Activated CD8-positive, alpha-beta memory T cell treated with anti-CD3 and anti-CD28 coated beads, Interleukin-2, amount 50 U/mL, for 24 hours (primary cell): ENCODE results near the gene TBRG4.
"Not testable (repeated sequence)": the region's sequence is repeated elsewhere in the genome, so short reads cannot be mapped to it uniquely, and the experiment has no call there.

Experiments used
- DNase-seq: peaks from one replicate; pipeline ENCODE4 v3.0.0-alpha.2; 2020; ENCODE audit errors: extremely low read depth

TBRG4 gene

DNA sequence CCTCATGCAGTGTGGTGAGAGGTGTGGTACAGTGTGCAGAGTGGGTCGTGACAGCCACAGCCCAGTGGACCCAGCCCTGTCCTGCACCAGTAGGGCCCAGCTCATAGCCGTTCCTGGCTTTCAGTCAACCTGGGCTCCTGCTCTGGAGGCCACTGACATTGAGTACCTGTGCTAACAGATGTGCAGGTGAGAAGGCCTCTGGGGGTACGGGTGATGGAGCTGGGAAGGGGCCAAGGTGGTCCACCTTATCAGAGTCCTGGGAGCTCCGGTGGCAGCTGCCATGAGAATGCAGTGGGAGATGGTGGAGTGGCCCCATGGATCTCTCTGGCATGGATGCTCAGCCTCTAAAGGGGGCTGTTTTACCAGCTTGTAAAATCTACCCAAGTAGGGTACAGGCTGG is 6.1 kb upstream of the TBRG4 start:
- no peak for DNase-seq

GRCh38 chr7:45116048-45116447 is 4.6 kb upstream of the TBRG4 start:
- no peak for DNase-seq

DNA sequence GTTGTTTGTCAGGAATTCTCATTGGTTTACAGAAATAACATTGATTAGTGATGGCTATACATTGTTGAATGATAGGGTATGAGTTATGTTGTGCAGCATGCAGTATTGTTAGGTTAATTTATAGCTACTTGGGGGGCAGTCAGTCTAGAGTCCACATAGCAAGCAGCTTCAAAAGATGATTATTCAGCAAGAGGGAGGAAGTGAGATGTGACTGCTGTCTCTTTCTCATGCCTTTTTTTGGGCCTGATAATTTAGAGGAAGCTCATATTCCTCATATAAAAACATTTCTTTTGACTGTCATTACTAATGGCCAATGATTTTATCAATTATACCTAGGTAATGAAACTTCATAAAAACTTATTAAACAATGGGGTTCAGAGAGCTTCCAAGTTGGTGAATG is 3.4 kb upstream of the TBRG4 start:
- no peak for DNase-seq

- DNase-seq = not testable (repeated sequence)
These were observed 2.8 kb upstream of the TBRG4 start for GRCh38 chr7:45114257-45114656.

GRCh38 chr7:45112648-45113047 is 1.2 kb upstream of the TBRG4 start:
- no peak for DNase-seq

- DNase-seq = no peak
These were observed 2.6 kb downstream of the TBRG4 start for GRCh38 chr7:45108863-45109262.

DNA sequence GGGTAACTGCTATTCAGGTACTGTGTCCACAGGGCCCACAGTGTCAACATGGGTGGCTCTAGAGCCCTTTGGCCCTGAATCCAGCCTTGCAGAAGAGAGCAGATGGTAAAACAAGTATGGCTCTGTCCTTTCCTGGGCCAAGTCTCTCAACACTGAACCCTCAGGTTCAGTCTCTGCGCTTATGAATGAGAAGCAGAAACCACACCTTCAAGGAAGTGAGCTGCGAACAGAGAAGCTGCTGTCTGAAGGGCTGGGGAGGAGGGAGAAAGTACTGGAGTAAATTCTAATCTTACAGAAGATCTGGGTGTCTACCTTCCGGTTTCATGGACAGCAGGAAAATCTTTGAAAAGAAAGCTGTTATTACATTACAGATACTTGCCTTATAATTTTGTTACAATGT is 4.1 kb downstream of the TBRG4 start:
- no peak for DNase-seq

DNA sequence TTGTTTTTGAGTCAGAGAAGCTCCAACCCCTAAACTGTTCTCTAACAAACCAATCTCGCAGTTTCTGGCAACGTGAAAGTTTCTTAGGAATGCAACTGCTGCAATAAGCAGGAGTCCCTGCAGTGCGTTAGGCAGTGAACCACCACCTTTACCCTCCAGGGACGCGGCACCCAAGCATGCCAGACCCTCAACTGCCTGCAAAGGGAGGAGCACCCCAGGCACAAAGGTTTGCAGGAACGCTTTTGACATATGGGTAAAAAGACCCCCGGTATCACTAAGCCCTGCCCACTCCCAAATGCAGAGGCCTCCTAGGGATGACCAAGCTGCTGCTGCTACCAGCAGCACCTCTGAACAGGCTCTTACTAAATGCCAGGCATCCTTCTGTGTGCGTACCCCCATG is 4.7 kb downstream of the TBRG4 start:
- no peak for DNase-seq

GRCh38 chr7:45105588-45106188 is 5.8 kb downstream of the TBRG4 start:
- no peak for DNase-seq

GRCh38 chr7:45104844-45105587 is 6.5 kb downstream of the TBRG4 start:
- DNase-seq = no peak

DNA sequence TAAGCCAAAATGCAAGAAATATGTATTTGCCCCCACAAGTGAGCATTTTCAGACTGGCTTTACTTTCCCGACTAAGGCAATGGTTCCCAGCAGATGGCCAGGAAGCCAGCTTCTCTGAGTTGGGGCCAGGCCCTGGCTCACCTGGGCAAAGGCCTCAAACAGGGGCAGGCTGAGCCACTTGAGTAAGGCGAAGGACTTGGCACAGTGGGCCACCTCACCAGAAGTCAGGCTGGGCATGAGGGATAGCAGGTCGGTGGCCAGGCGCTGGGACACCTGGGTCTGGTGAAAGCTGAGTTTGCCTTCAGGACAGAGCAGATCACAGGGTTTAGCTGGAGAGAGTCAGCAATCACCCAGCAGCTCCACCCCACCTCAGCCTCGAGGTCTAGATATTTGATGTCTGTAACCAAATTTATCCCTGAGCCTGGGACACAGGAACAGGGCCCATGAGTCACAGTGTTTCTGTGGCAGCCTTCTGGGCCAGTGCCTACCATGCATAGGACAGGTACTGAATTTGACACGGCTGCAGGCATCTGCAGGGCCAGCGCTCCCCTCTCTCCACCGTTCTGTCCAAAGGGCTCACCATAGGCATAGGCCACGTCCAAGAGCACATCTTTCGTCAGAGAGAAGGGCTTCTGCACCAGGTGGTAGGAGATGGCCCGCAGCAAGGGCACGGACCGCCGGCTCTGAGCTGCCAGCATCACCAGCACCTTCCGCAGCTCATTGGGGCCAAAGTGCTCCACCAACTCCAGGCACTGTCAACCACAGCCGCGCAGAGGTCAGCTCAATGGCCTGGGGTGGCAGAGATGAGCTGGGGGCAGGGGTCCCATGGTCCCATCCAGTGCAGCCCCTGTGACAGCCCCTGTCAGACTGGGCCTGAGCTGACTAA is 7.3 kb downstream of the TBRG4 start:
- DNase-seq = no peak

DNA sequence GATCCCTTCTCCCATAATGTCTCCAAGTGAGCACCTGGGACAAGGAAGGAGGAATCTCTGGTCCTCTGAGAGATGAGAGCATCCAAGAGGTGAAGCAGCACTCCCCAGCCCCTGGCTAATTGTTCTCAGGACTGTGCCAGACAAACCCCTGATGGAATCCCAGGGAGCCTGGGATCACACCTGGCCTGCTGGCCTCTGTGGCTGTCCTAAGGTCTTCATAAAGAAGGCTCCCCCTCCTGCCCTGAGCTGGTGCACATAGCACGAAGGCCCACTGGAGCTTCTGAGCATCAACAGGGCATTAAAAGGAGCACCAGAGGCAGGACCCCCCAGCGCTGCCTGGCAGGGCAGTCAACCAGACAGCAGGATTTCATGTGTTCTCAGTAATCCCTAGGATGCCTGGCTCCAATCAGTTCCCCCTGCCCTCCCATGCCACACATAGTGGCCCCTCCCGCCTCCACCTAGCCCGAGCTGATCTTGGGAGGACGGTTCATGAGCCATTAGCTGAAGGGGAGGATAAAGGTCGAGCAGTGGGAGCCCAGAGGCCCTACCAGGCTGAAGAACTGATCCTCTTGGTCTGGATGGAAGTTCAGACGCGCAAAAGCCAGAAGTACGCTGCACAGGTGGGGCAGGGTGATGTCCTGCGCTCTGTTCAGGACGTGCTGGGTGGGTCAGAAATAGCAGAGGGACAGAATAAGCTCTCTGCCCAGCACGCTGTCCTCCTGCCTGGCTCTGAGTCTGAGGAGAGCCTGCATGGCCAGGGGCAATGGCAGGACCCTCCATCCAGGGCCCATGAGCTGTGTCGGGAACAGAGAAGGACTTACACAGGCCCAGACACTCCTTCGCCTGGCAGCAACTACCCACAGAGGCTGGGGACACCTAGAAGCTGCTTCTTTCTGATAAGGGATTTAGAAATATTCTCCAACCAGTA is 8.4 kb downstream of the TBRG4 start:
- no peak for DNase-seq

DNA sequence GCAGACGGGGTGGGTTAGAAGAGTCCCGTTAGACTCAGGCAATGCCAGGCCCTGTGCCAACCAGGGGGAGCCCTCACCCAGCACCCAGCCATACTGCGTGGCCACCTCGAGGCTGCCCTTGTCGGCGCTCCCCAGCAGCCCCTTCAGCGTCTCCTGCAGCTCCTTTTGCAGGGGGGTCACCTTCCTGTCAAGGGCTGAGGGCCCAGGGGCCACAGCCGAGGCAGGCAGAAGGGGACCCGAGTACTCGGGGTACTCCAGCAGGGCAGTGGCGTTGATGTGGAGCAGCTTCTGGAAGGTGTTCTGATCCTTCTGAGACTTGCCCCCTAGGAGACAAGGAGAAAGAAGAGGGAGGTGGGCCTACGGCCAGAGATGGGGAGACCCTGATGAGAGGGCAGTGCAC is 9.7 kb downstream of the TBRG4 start:
- DNase-seq = no peak

DNA sequence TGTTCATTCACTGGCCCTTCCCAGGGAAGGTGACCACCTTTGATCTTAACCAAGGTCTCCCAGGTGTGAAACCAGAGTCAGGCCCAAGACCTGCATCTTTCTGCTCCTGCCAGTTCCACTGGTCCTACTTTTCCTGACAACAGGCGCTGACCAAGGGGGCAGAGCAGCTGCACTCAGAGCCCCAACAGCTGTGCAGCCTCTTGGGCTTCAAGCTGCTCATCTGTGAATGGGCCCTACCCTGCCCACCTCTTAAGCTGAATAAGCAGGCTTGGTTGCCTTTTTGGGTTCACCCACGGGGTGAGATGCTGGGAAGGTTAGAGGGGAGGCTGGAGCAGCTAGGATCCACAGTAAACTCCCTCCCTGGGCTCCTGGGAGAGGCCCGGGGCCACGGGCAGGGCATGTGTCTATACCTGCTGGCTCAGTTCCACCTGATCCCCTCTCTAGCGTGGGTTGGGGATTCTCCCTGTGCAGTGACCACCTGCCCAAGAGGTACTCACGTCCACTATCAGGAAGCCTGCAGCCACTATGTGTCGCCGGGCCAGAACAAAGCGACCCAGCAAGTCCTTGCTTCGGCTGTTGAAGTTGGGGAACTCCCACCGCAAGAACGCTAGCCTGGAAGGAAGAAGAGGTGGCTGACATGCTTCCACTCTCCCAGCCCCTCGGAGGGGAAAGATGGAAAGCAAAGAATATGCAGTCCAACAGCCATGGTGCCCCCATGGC is 10.6 kb downstream of the TBRG4 start:
- no peak for DNase-seq

DNA sequence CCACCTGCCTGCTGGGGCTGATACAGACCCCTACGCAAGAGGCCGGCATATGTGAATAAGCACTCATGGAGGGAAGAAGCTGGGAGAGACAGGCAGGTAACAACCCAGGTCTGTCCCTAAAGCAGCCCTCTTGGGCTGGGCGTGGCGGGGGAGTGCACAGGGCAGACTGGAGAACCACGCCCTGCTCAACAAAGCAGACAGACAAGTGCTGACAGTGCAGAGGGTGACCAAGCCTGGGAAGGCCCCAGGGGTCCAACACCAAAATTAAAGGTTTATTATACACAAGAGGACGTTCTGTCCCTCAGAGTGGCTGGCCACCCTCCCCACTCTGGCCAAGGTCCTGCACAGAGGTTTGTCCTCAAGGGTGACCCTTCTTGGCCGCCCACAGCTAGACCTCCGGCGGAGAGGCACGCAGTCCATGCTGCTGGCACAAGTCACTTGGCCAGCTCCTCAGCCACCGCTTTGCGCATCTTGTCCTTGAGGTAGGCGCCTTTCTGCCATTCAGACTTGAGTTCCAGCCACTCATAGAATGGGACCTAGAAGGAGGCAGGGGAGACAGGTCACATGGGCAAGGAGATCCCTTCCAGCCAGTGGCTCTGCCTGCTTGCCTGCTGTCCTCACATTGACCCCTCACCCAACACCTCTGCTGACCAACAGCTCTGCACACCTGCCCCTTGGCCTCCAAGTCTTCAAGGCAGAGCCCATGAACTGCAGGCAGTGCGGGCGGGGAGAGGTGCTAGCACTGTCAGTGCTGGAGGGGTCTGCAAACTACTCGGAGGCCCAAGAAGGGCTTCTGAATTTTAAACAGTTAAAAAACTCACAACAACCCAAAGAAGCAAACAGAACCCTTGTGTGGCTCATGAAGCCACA is 11.4 kb downstream of the TBRG4 start:
- DNase-seq = no peak

DNA sequence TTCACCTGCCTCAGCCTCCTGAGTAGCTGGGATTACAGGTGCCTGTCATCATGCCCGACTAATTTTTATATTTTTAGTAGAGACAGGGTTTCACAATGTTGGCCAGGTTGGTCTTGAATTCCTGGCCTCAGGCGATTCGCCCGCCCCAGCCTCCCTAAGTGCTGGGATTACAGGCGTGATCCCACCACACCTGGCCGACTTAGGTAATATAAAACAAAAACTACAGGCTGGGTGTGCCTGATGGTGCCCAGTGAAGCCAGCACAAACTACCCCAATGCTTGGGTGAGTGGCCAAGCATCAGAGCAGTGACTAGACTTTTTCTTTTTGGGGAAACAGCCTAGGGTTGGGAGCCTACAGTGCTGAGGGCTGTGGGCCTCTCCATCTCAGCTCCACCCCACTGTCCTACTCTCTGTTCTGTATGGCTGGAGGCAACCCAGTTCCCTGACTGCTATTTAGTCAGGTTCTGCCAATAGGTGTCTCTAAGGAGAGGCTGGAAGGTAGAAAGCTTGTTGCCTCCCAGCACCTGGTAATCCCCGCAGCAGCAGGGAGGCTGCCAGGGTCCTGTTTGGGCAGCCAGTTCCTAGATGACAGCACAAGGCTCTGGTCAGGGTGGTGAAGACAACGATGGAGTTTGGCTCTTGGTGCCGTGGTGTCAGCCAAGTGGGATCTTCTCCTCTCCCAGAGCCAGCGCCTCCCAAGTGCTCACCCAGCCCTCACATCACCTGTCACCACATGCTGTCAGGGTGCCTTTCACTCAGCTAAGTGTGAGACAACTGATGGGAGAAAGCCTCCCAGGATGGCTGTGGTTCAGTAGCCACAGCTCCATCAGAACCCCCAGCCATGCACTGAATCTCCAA is 12.3 kb downstream of the TBRG4 start:
- no peak for DNase-seq

DNA sequence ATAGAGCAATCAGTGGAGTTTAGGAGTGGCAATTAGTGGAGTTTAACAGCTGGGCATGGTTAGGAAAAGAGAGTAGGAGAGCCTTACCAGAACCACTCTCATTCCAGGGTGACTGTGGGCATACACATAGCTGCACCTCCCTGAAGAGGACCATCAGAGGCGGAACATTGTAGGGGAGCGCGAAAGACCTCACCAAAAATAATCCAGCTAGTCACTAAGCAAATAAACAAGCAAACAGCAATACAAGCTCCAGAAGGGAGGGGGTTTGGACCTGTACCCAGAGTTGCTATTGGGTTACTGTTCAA is 18.6 kb downstream of the TBRG4 start:
- DNase-seq = no peak

DNA sequence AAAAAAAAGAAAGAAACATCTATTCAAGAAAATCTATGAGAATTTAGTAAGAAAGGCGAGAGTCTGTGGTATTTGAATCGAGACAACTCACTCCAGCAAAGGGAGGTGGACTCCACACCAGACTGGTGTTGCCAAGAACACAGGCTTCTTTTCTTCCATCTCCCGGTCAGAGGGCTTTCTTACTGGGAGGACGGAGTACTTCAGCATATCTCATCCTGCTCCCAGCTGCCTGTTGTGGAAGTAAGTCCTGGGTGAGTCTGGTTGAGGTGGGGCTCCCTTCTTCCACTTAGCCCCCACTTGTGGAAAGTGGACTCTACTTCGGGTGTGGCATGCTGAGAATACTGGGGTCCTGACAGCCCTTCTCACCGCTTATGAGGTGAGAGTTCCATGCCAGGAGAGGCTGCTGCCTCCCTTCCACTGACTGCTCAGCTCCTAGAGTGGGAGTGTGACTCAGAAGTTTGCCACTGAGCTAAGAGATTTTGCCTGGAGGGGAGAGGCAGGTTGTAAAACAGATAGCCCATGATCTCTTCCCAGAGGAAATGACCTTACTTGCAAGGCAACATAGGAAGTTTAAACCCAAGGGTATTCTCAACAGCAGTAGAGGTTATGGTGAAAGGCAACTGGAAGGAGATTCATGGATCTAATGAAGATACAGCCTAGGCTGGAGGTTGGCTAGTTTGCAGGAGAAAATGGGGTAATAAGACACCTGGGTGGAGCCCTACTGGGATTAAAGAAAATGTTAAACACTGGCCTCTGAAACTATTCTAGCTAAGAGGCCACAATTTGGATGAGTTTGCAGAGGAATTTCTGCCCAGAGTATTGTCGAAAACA is 19.2 kb downstream of the TBRG4 start:
- no peak for DNase-seq
